HG03095 (cell line): Measurements from ENCODE around the gene LTBP1.

ENCODE experiments used
- ATAC-seq: cut with Tn5 transposase; IDR thresholded peaks from one replicate; pipeline ENCODE4 v1.9.1; 2021; ENCODE audit warnings: moderate library complexity; ENCODE audit not compliant: unreplicated experiment

LTBP1 gene

GRCh38 chr2:33242845-33243244 is 296.1 kb downstream of the LTBP1 start:
- ATAC-seq = no peak

- ATAC-seq = no peak
Observed at GRCh38 chr2:33246432-33246831, 299.7 kb downstream of the LTBP1 start.

GRCh38 chr2:33247365-33247764 is 300.6 kb downstream of the LTBP1 start:
- ATAC-seq = no peak

GRCh38 chr2:33250417-33251029 is 303.8 kb downstream of the LTBP1 start:
- ATAC-seq = no peak

- ATAC-seq = no peak
Observed at GRCh38 chr2:33256162-33256755, 309.5 kb downstream of the LTBP1 start.

- no peak for ATAC-seq
Observed at GRCh38 chr2:33258387-33258786, 311.6 kb downstream of the LTBP1 start.

GRCh38 chr2:33262097-33262496 is 315.3 kb downstream of the LTBP1 start:
- no peak for ATAC-seq

GRCh38 chr2:33264766-33265165 is 318.0 kb downstream of the LTBP1 start:
- no peak for ATAC-seq

GRCh38 chr2:33265584-33266338 is 319.0 kb downstream of the LTBP1 start:
- ATAC-seq = no peak

GRCh38 chr2:33266467-33266866 is 319.7 kb downstream of the LTBP1 start:
- no peak for ATAC-seq

- ATAC-seq = no peak
Observed at GRCh38 chr2:33267043-33267442, 320.3 kb downstream of the LTBP1 start.

- no peak for ATAC-seq
Observed at GRCh38 chr2:33267756-33268155, 321.0 kb downstream of the LTBP1 start.

- ATAC-seq = no peak
Observed at GRCh38 chr2:33268246-33268831, 321.6 kb downstream of the LTBP1 start.

GRCh38 chr2:33272001-33272400 is 325.2 kb downstream of the LTBP1 start:
- peak; percentile 97 for ATAC-seq

GRCh38 chr2:33273479-33273878 is 326.7 kb downstream of the LTBP1 start:
- ATAC-seq = no peak

- no peak for ATAC-seq
Observed at GRCh38 chr2:33274524-33274923, 327.8 kb downstream of the LTBP1 start.

- ATAC-seq = no peak
Observed at GRCh38 chr2:33275689-33276444, 329.1 kb downstream of the LTBP1 start.

GRCh38 chr2:33277002-33277426 is 330.3 kb downstream of the LTBP1 start:
- ATAC-seq = no peak

- no peak for ATAC-seq
Observed at GRCh38 chr2:33278245-33278943, 331.6 kb downstream of the LTBP1 start.

GRCh38 chr2:33284287-33284686 is 337.5 kb downstream of the LTBP1 start:
- no peak for ATAC-seq
